CD1c-positive myeloid dendritic cell (primary cell): ENCODE data around the gene HBG2.
"Not testable (repeated sequence)": the region's sequence is repeated elsewhere in the genome, so short reads cannot be mapped to it uniquely, and the experiment has no call there.

ENCODE experiments used
- DNase-seq: peaks from one replicate; pipeline ENCODE4 v3.0.0-alpha.2; 2016; ENCODE audit errors: extremely low spot score

The HBG2 gene

GRCh38 chr11:5254646-5255413 is at the start of gene HBG2:
HBG2 (minus strand) TSS chr11:5254781; CDS start chr11:5254728, 53 bp downstream.
- not testable (repeated sequence) for DNase-seq

- no peak for DNase-seq
Observed at GRCh38 chr11:5304046-5304445, 49.5 kb upstream of the HBG2 start.

- DNase-seq = no peak
Observed at GRCh38 chr11:5303626-5304025, 49.0 kb upstream of the HBG2 start.

- no peak for DNase-seq
Observed at GRCh38 chr11:5301846-5302245, 47.3 kb upstream of the HBG2 start, which contains the start of gene OR51B4. OR51B4 (minus strand) TSS chr11:5301946; CDS start chr11:5301946, 0 bp downstream.

GRCh38 chr11:5300251-5300650 is 45.7 kb upstream of the HBG2 start:
- no peak for DNase-seq

GRCh38 chr11:5298451-5298850 is 43.9 kb upstream of the HBG2 start:
- no peak for DNase-seq

GRCh38 chr11:5297721-5298323 is 43.2 kb upstream of the HBG2 start:
- DNase-seq = no peak

GRCh38 chr11:5294342-5294995 is 39.9 kb upstream of the HBG2 start:
- not testable (repeated sequence) for DNase-seq

- DNase-seq = no peak
Observed at GRCh38 chr11:5293028-5293427, 38.4 kb upstream of the HBG2 start.

- DNase-seq = no peak
Observed at GRCh38 chr11:5291207-5291838, 36.7 kb upstream of the HBG2 start.

GRCh38 chr11:5290106-5290505 is 35.5 kb upstream of the HBG2 start:
- DNase-seq = no peak

GRCh38 chr11:5289696-5290095 is 35.1 kb upstream of the HBG2 start:
- no peak for DNase-seq

- no peak for DNase-seq
Observed at GRCh38 chr11:5288906-5289550, 34.4 kb upstream of the HBG2 start.

- DNase-seq = no peak
Observed at GRCh38 chr11:5288108-5288905, 33.7 kb upstream of the HBG2 start.

- no peak for DNase-seq
Observed at GRCh38 chr11:5286901-5287300, 32.3 kb upstream of the HBG2 start.

GRCh38 chr11:5286351-5286750 is 31.8 kb upstream of the HBG2 start:
- no peak for DNase-seq

- DNase-seq = no peak
Observed at GRCh38 chr11:5285703-5286340, 31.2 kb upstream of the HBG2 start.

GRCh38 chr11:5284637-5285036 is 30.1 kb upstream of the HBG2 start:
- no peak for DNase-seq

GRCh38 chr11:5283882-5284281 is 29.3 kb upstream of the HBG2 start:
- no peak for DNase-seq

GRCh38 chr11:5283086-5283485 is 28.5 kb upstream of the HBG2 start:
- no peak for DNase-seq

GRCh38 chr11:5282628-5283027 is 28.0 kb upstream of the HBG2 start:
- DNase-seq = no peak
